Measurements from ENCODE around the gene CD99.
"Not testable (repeated sequence)": the region's sequence is repeated elsewhere in the genome, so short reads cannot be mapped to it uniquely, and the experiment has no call there.

Gene CD99

GRCh38 chrX:2700405-2701320 is 9.6 kb downstream of the CD99 start:
- DNase-seq = no peak

GRCh38 chrX:2701600-2701999 is 10.5 kb downstream of the CD99 start:
- no peak for DNase-seq

GRCh38 chrX:2703991-2704369 is 12.9 kb downstream of the CD99 start:
- DNase-seq = no peak

- no peak for DNase-seq
These were observed 14.1 kb downstream of the CD99 start for GRCh38 chrX:2705046-2705832.

GRCh38 chrX:2707334-2707760 is 16.3 kb downstream of the CD99 start:
- DNase-seq = peak; percentile 97

- no peak for DNase-seq
These were observed 16.9 kb downstream of the CD99 start for GRCh38 chrX:2708021-2708420.

GRCh38 chrX:2708592-2709188 is 17.6 kb downstream of the CD99 start:
- DNase-seq = no peak

- no peak for DNase-seq
These were observed 18.5 kb downstream of the CD99 start for GRCh38 chrX:2709556-2709955.

- peak; percentile 84 for DNase-seq
These were observed 19.1 kb downstream of the CD99 start for GRCh38 chrX:2710041-2710840.

GRCh38 chrX:2711441-2711840 is 20.3 kb downstream of the CD99 start:
- no peak for DNase-seq

GRCh38 chrX:2712428-2712827 is 21.3 kb downstream of the CD99 start:
- no peak for DNase-seq

- no peak for DNase-seq
These were observed 22.1 kb downstream of the CD99 start for GRCh38 chrX:2712890-2713840.

- DNase-seq = no peak
These were observed 23.5 kb downstream of the CD99 start for GRCh38 chrX:2714551-2714950.

GRCh38 chrX:2715066-2715600 is 24.0 kb downstream of the CD99 start:
- DNase-seq = no peak

- DNase-seq = no peak
These were observed 26.2 kb downstream of the CD99 start for GRCh38 chrX:2717312-2717711.

GRCh38 chrX:2718821-2719220 is 27.7 kb downstream of the CD99 start:
- no peak for DNase-seq

- no peak for DNase-seq
These were observed 28.8 kb downstream of the CD99 start for GRCh38 chrX:2719774-2720447.

GRCh38 chrX:2723286-2723879 is 32.3 kb downstream of the CD99 start:
- no peak for DNase-seq

- DNase-seq = not testable (repeated sequence)
These were observed 36.2 kb downstream of the CD99 start for GRCh38 chrX:2727264-2727663.

GRCh38 chrX:2732076-2732475 is 41.0 kb downstream of the CD99 start:
- no peak for DNase-seq
